HepG2 (cell line): ENCODE results near the gene CTDNEP1. TPM values are rescaled to one million over a fixed set of nuclear protein-coding genes. Genes with fewer than 3 reads are reported as not detected.

Experiments
- CREB1 ChIP-seq, 2 experiments: fragments of 450-650 bp in 1 of 2; IDR thresholded peaks; 2 replicates each; pipeline ENCODE4 v1.6.1; 2016 to 2017; ENCODE audit warnings: control low read depth in 1 of 2, mild to moderate bottlenecking in 1 of 2, missing compliant biosample characterization in 1 of 2, missing genetic modification characterization in 1 of 2
- EED ChIP-seq: sonication (generic); formaldehyde crosslinking; IDR thresholded peaks from 2 replicates; pipeline ENCODE4 v1.5.0; 2020; ENCODE audit warnings: mild to moderate bottlenecking, missing genetic modification reagents
- ERF ChIP-seq: IDR thresholded peaks from 2 replicates; pipeline ENCODE4 v1.6.1; 2018; ENCODE audit warnings: missing biosample characterization, missing genetic modification reagents
- ETS1 ChIP-seq: sonication (generic); formaldehyde crosslinking; IDR thresholded peaks from 2 replicates; pipeline ENCODE4 v1.4.0; 2020; ENCODE audit warnings: missing genetic modification reagents
- FOXP1 ChIP-seq, 2 experiments: fragments of 450-650 bp in 1 of 2; IDR thresholded peaks; 2 replicates each; pipeline ENCODE4 v1.6.1; 2017 to 2018; ENCODE audit warnings: antibody characterized with exemption in 1 of 2
- GATAD2A ChIP-seq: IDR thresholded peaks from 2 replicates; pipeline ENCODE4 v1.6.1; 2016
- HDAC6 ChIP-seq: fragments of 200-600 bp; sonication (generic); IDR thresholded peaks from 2 replicates; pipeline ENCODE4 v1.7.0; 2017; ENCODE audit warnings: mild to moderate bottlenecking, antibody characterized with exemption, low read length, low read depth
- HOXA7 ChIP-seq: sonication (generic); formaldehyde crosslinking; IDR thresholded peaks from 2 replicates; pipeline ENCODE4 v1.8.1; 2022; ENCODE audit warnings: mild to moderate bottlenecking, missing genetic modification reagents, moderate library complexity
- KDM1A ChIP-seq: IDR thresholded peaks from 2 replicates; pipeline ENCODE4 v1.6.1; 2016; ENCODE audit warnings: missing compliant biosample characterization
- KMT2B ChIP-seq: IDR thresholded peaks from 2 replicates; pipeline ENCODE4 v1.6.1; 2016; ENCODE audit warnings: missing genetic modification reagents, missing compliant biosample characterization
- MXI1 ChIP-seq: IDR thresholded peaks from 3 replicates; pipeline ENCODE4 v1.6.1; 2012; ENCODE audit warnings: low read depth, low read length, inconsistent platforms, borderline replicate concordance
- MYC ChIP-seq: sonication (generic); formaldehyde crosslinking; IDR thresholded peaks from 2 replicates; pipeline ENCODE4 v1.9.0; 2021; ENCODE audit warnings: missing genetic modification reagents, borderline replicate concordance
- NR1H2 ChIP-seq: sonication (generic); formaldehyde crosslinking; IDR thresholded peaks from 2 replicates; pipeline ENCODE4 v1.8.1; 2022; ENCODE audit warnings: low read depth, missing genetic modification reagents, borderline replicate concordance
- PCBP1 ChIP-seq: fragments of 200-400 bp; formaldehyde crosslinking; IDR thresholded peaks from 2 replicates; pipeline ENCODE4 v1.6.1; 2017; ENCODE audit warnings: mild to moderate bottlenecking, low read depth, low read length, borderline replicate concordance
- RNF219 ChIP-seq: sonication (generic); formaldehyde crosslinking; IDR thresholded peaks from 2 replicates; pipeline ENCODE4 v1.5.0; 2020; ENCODE audit warnings: mild to moderate bottlenecking, missing genetic modification reagents
- SAP130 ChIP-seq: IDR thresholded peaks from 2 replicates; pipeline ENCODE4 v1.6.1; 2016; ENCODE audit warnings: low read depth
- SP140L ChIP-seq: sonication (generic); formaldehyde crosslinking; IDR thresholded peaks from 2 replicates; pipeline ENCODE4 v1.4.0; 2020; ENCODE audit warnings: missing genetic modification reagents, borderline replicate concordance
- TBX3 ChIP-seq: fragments of 450-650 bp; IDR thresholded peaks from 2 replicates; pipeline ENCODE4 v1.6.1; 2017; ENCODE audit warnings: antibody characterized with exemption, mild to moderate bottlenecking, inconsistent platforms, borderline replicate concordance
- TEAD3 ChIP-seq: optimal IDR thresholded peaks from 2 replicates; pipeline ENCODE3; 2016; ENCODE audit warnings: borderline replicate concordance
- TRIM22 ChIP-seq: fragments of 450-650 bp; IDR thresholded peaks from 2 replicates; pipeline ENCODE4 v1.6.1; 2017
- ZNF124 ChIP-seq: sonication (generic); formaldehyde crosslinking; IDR thresholded peaks from 2 replicates; pipeline ENCODE4 v1.4.0; 2020; ENCODE audit warnings: missing genetic modification reagents
- ZNF20 ChIP-seq: sonication (generic); formaldehyde crosslinking; IDR thresholded peaks from 2 replicates; pipeline ENCODE4 v1.4.0; 2020; ENCODE audit warnings: mild to moderate bottlenecking, moderate library complexity, missing genetic modification reagents
- ZNF350 ChIP-seq: sonication (generic); formaldehyde crosslinking; IDR thresholded peaks from 2 replicates; pipeline ENCODE4 v1.4.0; 2020; ENCODE audit warnings: mild to moderate bottlenecking, low read depth, missing genetic modification reagents, borderline replicate concordance
- ZNF784 ChIP-seq: sonication (generic); formaldehyde crosslinking; IDR thresholded peaks from 2 replicates; pipeline ENCODE4 v1.5.1; 2020; ENCODE audit warnings: missing genetic modification reagents, mild to moderate bottlenecking, borderline replicate concordance
- ZNF883 ChIP-seq: sonication (generic); formaldehyde crosslinking; IDR thresholded peaks from 2 replicates; pipeline ENCODE4 v1.5.1; 2020; ENCODE audit warnings: mild to moderate bottlenecking, missing genetic modification reagents; ENCODE audit errors: not compliant biosample characterization
- polyA plus RNA-seq, 8 experiments: library from polyadenylated mRNA; depleted of rRNA in 3 of 8; stranded (reverse) in 7 of 8; unstranded in 1 of 8; fragments of >200 nt; fragmentation: Illumina TruSeq in 4 of 8; extraction: Trizol in 4 of 8; gene quantifications; 2 replicates each; pipeline versions ENCODE4 v1.2.1 to v1.2.3, GENCODE V29; 2011 to 2016; ENCODE audit warnings: low read depth in 4 of 8, missing spikeins in 1 of 8, mixed read lengths in 1 of 8; ENCODE audit not compliant: insufficient read depth in 1 of 8
- total RNA-seq, 5 experiments: library from RNA; depleted of rRNA; stranded (reverse); fragments of >200 nt; fragmentation: Illumina TruSeq; extraction: Trizol; gene quantifications; 2 replicates each; pipeline ENCODE4 v1.2.3, GENCODE V29; 2016; ENCODE audit warnings: low read depth in 1 of 5

The CTDNEP1 gene
- total and polyA plus RNA-seq, 2 of the 13 experiments (the other 11 are each of a cell fraction or from before 2014, with no cell fraction given) = 19.8 to 118 TPM

- 0 out of 2 replicates have a peak, but pooled peaks have one; percentile 37 for TF ChIP-seq TBX3
- peak; percentile 58 for TF ChIP-seq EED
- no peak for TF ChIP-seq SP140L (CRISPR knock-in tag)
- TF ChIP-seq ETS1 = peak; percentile 82; the same call in 1 of the 2 replicates
- TF ChIP-seq ZNF350 = peak; percentile 83
- TF ChIP-seq SAP130 = peak; percentile 98
- TF ChIP-seq GATAD2A = no peak; the same call in 1 of the 2 replicates
- peak; percentile 71 for TF ChIP-seq KMT2B (CRISPR knock-in tag)
- no peak for TF ChIP-seq KDM1A (CRISPR knock-in tag)
- TF ChIP-seq ZNF20 (CRISPR knock-in tag) = no peak
- peak; percentile 73 for TF ChIP-seq ERF (CRISPR knock-in tag)
- TF ChIP-seq RNF219 (CRISPR knock-in tag) = no peak
- TF ChIP-seq MXI1 = no peak; the same call in 2 of the 3 replicates
- peak; percentile 91; the same call in 1 of the 2 replicates for TF ChIP-seq PCBP1
- no peak; the same call in 1 of the 2 replicates for TF ChIP-seq NR1H2 (CRISPR knock-in tag)
- TF ChIP-seq ZNF784 = peak; percentile 67; the same call in 1 of the 2 replicates
- TF ChIP-seq ZNF124 (CRISPR knock-in tag) = no peak
- TF ChIP-seq FOXP1 (IDR thresholded peaks at IDR 0.05) = no peak
- TF ChIP-seq FOXP1 (CRISPR knock-in tag; IDR thresholded peaks at IDR 0.05) = no peak; the same call in 1 of the 2 replicates
- peak; percentile 57; the same call in 1 of the 2 replicates for TF ChIP-seq CREB1 (IDR thresholded peaks at IDR 0.05)
- TF ChIP-seq CREB1 (CRISPR knock-in tag; IDR thresholded peaks at IDR 0.05) = no peak
- TF ChIP-seq TEAD3 (CRISPR knock-in tag) = peak; percentile 65
- peak; percentile 93 for TF ChIP-seq MYC (CRISPR knock-in tag)
- TF ChIP-seq HDAC6 = no peak
- peak; percentile 93 for TF ChIP-seq ZNF883 (CRISPR knock-in tag)
- peak; percentile 100 for TF ChIP-seq TRIM22
- TF ChIP-seq HOXA7 (CRISPR knock-in tag) = no peak
Measured at GRCh38 chr17:7234083-7234951, 17.2 kb downstream of the CTDNEP1 start, which contains the start of gene DVL2 (continued).
